ENCODE data around the gene TBXA2R.

The TBXA2R gene

DNA sequence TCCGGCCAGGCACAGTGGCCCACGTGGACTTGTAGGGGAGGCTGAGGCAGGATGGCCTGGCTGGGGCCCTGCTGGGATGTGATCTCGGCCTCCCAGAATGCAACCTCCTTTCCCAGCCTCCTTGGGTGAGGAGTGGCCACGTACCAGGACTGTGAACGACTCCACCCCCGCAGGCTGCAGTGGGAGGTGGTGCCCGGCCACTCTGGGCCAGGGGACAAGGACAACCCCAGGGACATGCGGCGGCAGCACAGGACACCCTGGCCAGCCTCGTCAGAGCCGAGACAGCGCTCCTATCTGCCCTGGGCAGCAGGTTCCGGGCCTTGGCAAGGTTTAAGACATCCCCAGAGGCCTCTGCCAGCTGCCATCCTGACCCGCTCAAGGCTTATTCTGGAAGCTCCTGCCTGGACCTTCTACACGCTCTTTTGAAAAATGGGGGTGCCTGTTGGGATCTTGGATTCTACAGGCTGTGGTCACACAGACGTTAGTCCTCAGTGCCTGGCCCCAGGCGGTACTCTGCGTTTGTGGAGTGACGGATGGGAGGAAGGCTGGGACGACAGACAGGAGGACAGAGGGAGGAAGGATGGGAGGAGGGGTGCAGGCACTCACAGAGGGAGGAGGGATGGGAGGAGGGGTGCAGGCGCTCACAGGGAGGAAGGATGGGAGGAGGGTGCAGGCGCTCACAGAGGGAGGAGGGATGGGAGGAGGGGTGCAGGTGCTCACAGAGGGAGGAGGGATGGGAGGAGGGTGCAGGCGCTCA, 39.8 kb upstream of the TBXA2R start:
- no peak overlapping the region for H3K27ac ChIP-seq (ENCODE audit: low read depth, low read length)
- no peak overlapping the region for H3K4me2 ChIP-seq (ENCODE audit: low read depth, low read length, poor library complexity, severe bottlenecking)
- no peaks in the 10 kb centered on the region for H3K36me3 ChIP-seq (ENCODE audit: low read length)
- H3K79me2 ChIP-seq (ENCODE audit: insufficient read depth, low read length): no peaks in the 10 kb centered on the region
- H3F3A ChIP-seq (ENCODE audit: insufficient read depth): no peaks in the 10 kb centered on the region
- no peaks in the 10 kb centered on the region for H3K9me3 ChIP-seq (ENCODE audit: insufficient read depth, low read length)
- H4K20me1 ChIP-seq (ENCODE audit: low read depth, low read length): no peaks in the 10 kb centered on the region
- no peak for TF ChIP-seq EZH2phosphoT487 (conservative IDR thresholded peaks at IDR 0.05; ENCODE audit: low read length)
- TF ChIP-seq, protein P1, sequence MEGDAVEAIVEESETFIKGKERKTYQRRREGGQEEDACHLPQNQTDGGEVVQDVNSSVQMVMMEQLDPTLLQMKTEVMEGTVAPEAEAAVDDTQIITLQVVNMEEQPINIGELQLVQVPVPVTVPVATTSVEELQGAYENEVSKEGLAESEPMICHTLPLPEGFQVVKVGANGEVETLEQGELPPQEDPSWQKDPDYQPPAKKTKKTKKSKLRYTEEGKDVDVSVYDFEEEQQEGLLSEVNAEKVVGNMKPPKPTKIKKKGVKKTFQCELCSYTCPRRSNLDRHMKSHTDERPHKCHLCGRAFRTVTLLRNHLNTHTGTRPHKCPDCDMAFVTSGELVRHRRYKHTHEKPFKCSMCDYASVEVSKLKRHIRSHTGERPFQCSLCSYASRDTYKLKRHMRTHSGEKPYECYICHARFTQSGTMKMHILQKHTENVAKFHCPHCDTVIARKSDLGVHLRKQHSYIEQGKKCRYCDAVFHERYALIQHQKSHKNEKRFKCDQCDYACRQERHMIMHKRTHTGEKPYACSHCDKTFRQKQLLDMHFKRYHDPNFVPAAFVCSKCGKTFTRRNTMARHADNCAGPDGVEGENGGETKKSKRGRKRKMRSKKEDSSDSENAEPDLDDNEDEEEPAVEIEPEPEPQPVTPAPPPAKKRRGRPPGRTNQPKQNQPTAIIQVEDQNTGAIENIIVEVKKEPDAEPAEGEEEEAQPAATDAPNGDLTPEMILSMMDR (IDR thresholded peaks at IDR 0.05; ENCODE audit: insufficient read depth, low read length, poor library complexity, severe bottlenecking): no peak
- no peaks in the 10 kb centered on the region for H3K27me3 ChIP-seq (ENCODE audit: low read length)
- H3K9ac ChIP-seq (ENCODE audit: low read length): no peak overlapping the region
- no peak overlapping the region for H2AFZ ChIP-seq (ENCODE audit: low read depth, low read length, severe bottlenecking)
- no peaks in the 10 kb centered on the region for H3K9me2 ChIP-seq (replicated peaks; ENCODE audit: insufficient read depth, low read length)
- H3K4me3 ChIP-seq (ENCODE audit: insufficient read depth, low read length, poor library complexity, severe bottlenecking): no peak overlapping the region

DNA sequence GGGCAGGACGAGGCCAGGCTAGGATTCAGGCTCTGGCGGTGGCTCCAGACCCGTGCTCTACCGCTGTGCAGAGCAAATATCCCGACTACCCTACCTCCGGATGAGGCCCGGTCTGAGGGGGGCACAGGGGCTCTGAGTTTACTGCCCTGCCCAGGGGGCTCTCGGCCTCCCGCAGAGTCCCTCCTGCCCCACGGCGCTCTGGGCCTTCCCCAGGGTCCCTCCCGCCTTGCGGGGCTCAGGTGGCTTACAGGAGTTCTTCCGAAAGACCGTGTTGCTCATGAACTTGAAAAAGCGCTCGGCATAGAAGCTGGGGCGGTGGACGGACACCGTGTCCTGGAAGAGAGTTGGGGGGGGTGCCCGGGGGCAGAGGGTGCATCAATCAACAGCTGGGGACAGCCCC, 39.1 kb upstream of the TBXA2R start:
- no peaks in the 10 kb centered on the region for H3K9me2 ChIP-seq (replicated peaks; ENCODE audit: insufficient read depth, low read length)
- H3F3A ChIP-seq (ENCODE audit: insufficient read depth): no peaks in the 10 kb centered on the region
- H3K9me3 ChIP-seq (ENCODE audit: insufficient read depth, low read length): no peaks in the 10 kb centered on the region
- H3K4me2 ChIP-seq (ENCODE audit: low read depth, low read length, poor library complexity, severe bottlenecking): no peak overlapping the region
- H3K36me3 ChIP-seq (ENCODE audit: low read length): no peaks in the 10 kb centered on the region
- no peak overlapping the region for H2AFZ ChIP-seq (ENCODE audit: low read depth, low read length, severe bottlenecking)
- no peak overlapping the region for H3K27ac ChIP-seq (ENCODE audit: low read depth, low read length)
- H4K20me1 ChIP-seq (ENCODE audit: low read depth, low read length): no peaks in the 10 kb centered on the region
- TF ChIP-seq, protein P1 (IDR thresholded peaks at IDR 0.05; ENCODE audit: insufficient read depth, low read length, poor library complexity, severe bottlenecking): no peak
- TF ChIP-seq EZH2phosphoT487 (conservative IDR thresholded peaks at IDR 0.05; ENCODE audit: low read length): no peak
- H3K27me3 ChIP-seq (ENCODE audit: low read length): no peaks in the 10 kb centered on the region
- no peak overlapping the region for H3K4me3 ChIP-seq (ENCODE audit: insufficient read depth, low read length, poor library complexity, severe bottlenecking)
- H3K9ac ChIP-seq (ENCODE audit: low read length): no peak overlapping the region
- H3K79me2 ChIP-seq (ENCODE audit: insufficient read depth, low read length): no peaks in the 10 kb centered on the region

DNA sequence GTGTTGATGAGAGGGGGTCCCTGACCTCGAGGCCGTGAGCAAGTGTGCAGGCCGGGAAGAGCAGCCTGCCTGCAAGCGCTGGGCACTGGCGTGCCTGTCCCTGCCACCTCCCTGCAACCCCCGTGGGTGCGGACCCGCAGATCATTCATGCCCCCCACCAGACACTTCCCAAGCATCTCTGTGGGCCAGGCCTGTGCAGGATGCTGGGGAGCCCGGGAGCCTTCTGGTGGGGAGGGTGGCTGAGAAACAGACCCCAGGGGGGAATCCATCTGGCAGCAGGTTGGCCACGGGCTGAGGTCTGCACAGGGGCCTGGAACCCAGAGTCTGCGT, 38.4 kb upstream of the TBXA2R start:
- Histone ChIP-seq H4K20me1 (ENCODE audit: low read depth, low read length) (no peaks in the 10 kb centered on the region), H3K9me3 (ENCODE audit: insufficient read depth, low read length) (no peaks in the 10 kb centered on the region), H3F3A (ENCODE audit: insufficient read depth) (no peaks in the 10 kb centered on the region), H3K9me2 (replicated peaks; ENCODE audit: insufficient read depth, low read length) (no peaks in the 10 kb centered on the region), H3K36me3 (ENCODE audit: low read length) (no peaks in the 10 kb centered on the region), H2AFZ (ENCODE audit: low read depth, low read length, severe bottlenecking) (no peak overlapping the region), H3K4me2 (ENCODE audit: low read depth, low read length, poor library complexity, severe bottlenecking) (no peak overlapping the region), H3K27me3 (ENCODE audit: low read length) (no peaks in the 10 kb centered on the region), H3K27ac (ENCODE audit: low read depth, low read length) (no peak overlapping the region), H3K79me2 (ENCODE audit: insufficient read depth, low read length) (no peaks in the 10 kb centered on the region), H3K9ac (ENCODE audit: low read length) (no peak overlapping the region), H3K4me3 (ENCODE audit: insufficient read depth, low read length, poor library complexity, severe bottlenecking) (no peak overlapping the region)
- TF ChIP-seq, protein P1 (IDR thresholded peaks at IDR 0.05; ENCODE audit: insufficient read depth, low read length, poor library complexity, severe bottlenecking): no peak
- no peak for TF ChIP-seq EZH2phosphoT487 (conservative IDR thresholded peaks at IDR 0.05; ENCODE audit: low read length)

Measured in SU-DHL-6 (cell line).